Mesenchymal stem cell (in vitro differentiated cells and primary cell): ENCODE results near the gene TSPAN14.

ENCODE experiments used
- DNase-seq: peaks from one replicate; pipeline ENCODE4 v3.0.0-alpha.2; 2013
- H2AFZ ChIP-seq: one replicate; pipeline ENCODE4 v1.6.1; 2013; ENCODE audit warnings: low read depth, mild to moderate bottlenecking, control low read depth, inconsistent platforms, low read length, moderate library complexity
- H2AK5ac ChIP-seq: 2 replicates; pipeline ENCODE4 v1.6.1; 2013; ENCODE audit warnings: low read length, moderate library complexity, mild to moderate bottlenecking, inconsistent platforms; ENCODE audit not compliant: severe bottlenecking
- H2BK120ac ChIP-seq: one replicate; pipeline ENCODE4 v1.6.1; 2013; ENCODE audit warnings: low read depth, mild to moderate bottlenecking, inconsistent platforms, low read length, moderate library complexity
- H2BK12ac ChIP-seq, 2 experiments: one replicate each; pipeline ENCODE4 v1.6.1; 2013; ENCODE audit warnings: inconsistent platforms in 2 of 2, low read length in 2 of 2, mild to moderate bottlenecking in 2 of 2, moderate library complexity in 2 of 2, control low read depth in 1 of 2
- H2BK15ac ChIP-seq: one replicate; pipeline ENCODE4 v1.6.1; 2013; ENCODE audit warnings: mild to moderate bottlenecking, low read depth, inconsistent platforms; ENCODE audit not compliant: poor library complexity, severe bottlenecking
- H2BK5ac ChIP-seq: 2 replicates; pipeline ENCODE4 v1.6.1; 2013; ENCODE audit warnings: low read depth, mild to moderate bottlenecking, low read length, control low read depth, inconsistent platforms; ENCODE audit not compliant: poor library complexity, severe bottlenecking
- H3K14ac ChIP-seq, 2 experiments: one replicate each; pipeline ENCODE4 v1.6.1; 2013; ENCODE audit warnings: inconsistent platforms in 2 of 2, low read length in 2 of 2, control low read depth in 1 of 2, mild to moderate bottlenecking in 1 of 2, moderate library complexity in 1 of 2
- H3K18ac ChIP-seq, 2 experiments: one replicate each; pipeline ENCODE4 v1.6.1; 2013; ENCODE audit warnings: inconsistent platforms in 2 of 2, low read length in 2 of 2, control low read depth in 1 of 2, low read depth in 1 of 2, mild to moderate bottlenecking in 1 of 2
- H3K23ac ChIP-seq, 2 experiments: one replicate each; pipeline ENCODE4 v1.6.1; 2013; ENCODE audit warnings: inconsistent platforms in 2 of 2, low read length in 2 of 2, mild to moderate bottlenecking in 2 of 2, moderate library complexity in 2 of 2, control low read depth in 1 of 2
- H3K27ac ChIP-seq: 2 replicates; pipeline ENCODE4 v1.5.1; 2013; ENCODE audit warnings: mild to moderate bottlenecking, moderate library complexity, low read length, control low read depth, inconsistent platforms; ENCODE audit not compliant: poor library complexity, severe bottlenecking
- H3K27me3 ChIP-seq, 2 experiments: 2 replicates each; pipeline versions ENCODE4 v1.6.1 to v1.7.0; 2013; ENCODE audit warnings: low read length in 2 of 2, mild to moderate bottlenecking in 2 of 2, moderate library complexity in 2 of 2, control low read depth in 1 of 2, inconsistent platforms in 1 of 2; ENCODE audit not compliant: control insufficient read depth in 1 of 2, insufficient read depth in 1 of 2
- H3K36me3 ChIP-seq, 2 experiments: 2 replicates each; pipeline versions ENCODE4 v1.6.1 to v1.7.0; 2013; ENCODE audit warnings: low read length in 2 of 2, control low read depth in 1 of 2, inconsistent platforms in 1 of 2, low read depth in 1 of 2, mild to moderate bottlenecking in 1 of 2; ENCODE audit not compliant: insufficient read depth in 2 of 2, control insufficient read depth in 1 of 2
- H3K4ac ChIP-seq, 2 experiments: one replicate each; pipeline ENCODE4 v1.6.1; 2013; ENCODE audit warnings: inconsistent platforms in 2 of 2, low read length in 2 of 2, mild to moderate bottlenecking in 2 of 2, moderate library complexity in 2 of 2, control low read depth in 1 of 2, low read depth in 1 of 2
- H3K4me1 ChIP-seq: 2 replicates; pipeline ENCODE4 v1.6.1; 2013; ENCODE audit warnings: low read depth, low read length, control low read depth; ENCODE audit not compliant: control insufficient read depth, insufficient read depth
- H3K4me2 ChIP-seq: 2 replicates; pipeline ENCODE4 v1.6.1; 2013; ENCODE audit warnings: low read length, mild to moderate bottlenecking, inconsistent platforms; ENCODE audit not compliant: poor library complexity, severe bottlenecking
- H3K4me3 ChIP-seq, 2 experiments: 2 replicates each; pipeline versions ENCODE4 v1.5.1 to v1.7.0; 2013; ENCODE audit warnings: low read length in 2 of 2, mild to moderate bottlenecking in 2 of 2, control low read depth in 1 of 2, low read depth in 1 of 2; ENCODE audit not compliant: insufficient read depth in 1 of 2
- H3K79me1 ChIP-seq: replicated peaks from 2 replicates; pipeline ENCODE4 v1.6.1; 2013; ENCODE audit warnings: mild to moderate bottlenecking, control low read depth, low read length, inconsistent platforms; ENCODE audit not compliant: poor library complexity, severe bottlenecking
- H3K9ac ChIP-seq: 2 replicates; pipeline ENCODE4 v1.7.0; 2013; ENCODE audit warnings: mild to moderate bottlenecking, low read length, moderate library complexity
- H3K9me3 ChIP-seq: 2 replicates; pipeline ENCODE4 v1.7.0; 2013; ENCODE audit warnings: mild to moderate bottlenecking, low read length; ENCODE audit not compliant: control insufficient read depth
- H4K8ac ChIP-seq: one replicate; pipeline ENCODE4 v1.6.1; 2013; ENCODE audit warnings: inconsistent platforms, mild to moderate bottlenecking, low read length, moderate library complexity
- H4K91ac ChIP-seq: one replicate; pipeline ENCODE4 v1.6.1; 2013; ENCODE audit warnings: mild to moderate bottlenecking, low read length, inconsistent platforms
- WGBS: methylation state at CpG from one replicate; pipeline ENCODE4 v1.1.7; 2013; ENCODE audit warnings: mixed read lengths; 5-methylcytosine and 5-hydroxymethylcytosine counted together

Gene TSPAN14

DNA sequence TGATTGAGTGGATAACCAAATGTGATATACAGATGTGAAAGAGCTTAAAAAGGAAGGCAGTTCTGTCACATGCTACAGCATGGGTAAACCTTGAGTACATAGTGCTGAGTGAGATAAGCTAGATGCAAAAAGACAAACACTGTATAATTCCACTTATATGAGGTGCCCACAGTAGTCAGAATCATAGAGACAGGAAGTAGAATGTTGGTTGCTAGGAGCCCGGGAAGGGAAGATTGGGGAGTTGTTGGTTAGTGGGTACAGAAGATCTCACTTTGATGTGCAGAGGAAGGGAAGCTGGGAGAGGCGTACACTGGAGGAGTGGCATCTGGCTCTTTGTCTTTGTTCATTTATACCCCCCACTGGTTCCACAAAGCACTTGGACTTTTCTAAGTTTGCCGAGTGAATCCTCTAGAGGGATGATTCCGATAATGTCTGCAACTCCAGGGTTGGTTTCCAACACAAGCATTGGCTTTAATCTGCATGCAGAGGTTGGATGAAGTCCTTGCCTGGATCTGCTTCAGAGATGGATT lies 39.5 kb downstream of the TSPAN14 start:
- Histone ChIP-seq H4K91ac (no peak overlapping the region), H3K36me3 (peaks cover 38 to 55% of the 10 kb centered on the region in 2 experiments), H3K27ac (peak overlapping the region; percentile 44), H3K14ac (no peak overlapping the region), H2BK12ac (no peak overlapping the region), H2BK120ac (no peak overlapping the region), H3K4me2 (no peak overlapping the region), H2AK5ac (no peak overlapping the region), H3K9ac (peak overlapping the region; percentile 60), H3K9me3 (no peaks in the 10 kb centered on the region), H3K4me1 (peaks cover 32% of the 10 kb centered on the region), H3K4ac (no peak overlapping the region), H3K18ac (no peak overlapping the region), H2BK5ac (no peak overlapping the region), H3K23ac (no peak overlapping the region), H3K4me3 (peak overlapping the region in 1 of 2 experiments; percentile 56), H2AFZ (no peak overlapping the region), H3K27me3 (no peaks in the 10 kb centered on the region), H3K79me1 (no peaks in the 10 kb centered on the region), H4K8ac (no peak overlapping the region), H2BK15ac (no peak overlapping the region)
- DNase-seq = peak; percentile 53
- WGBS = 90% methylated on average over 4 of the region's 4 CpGs

DNA sequence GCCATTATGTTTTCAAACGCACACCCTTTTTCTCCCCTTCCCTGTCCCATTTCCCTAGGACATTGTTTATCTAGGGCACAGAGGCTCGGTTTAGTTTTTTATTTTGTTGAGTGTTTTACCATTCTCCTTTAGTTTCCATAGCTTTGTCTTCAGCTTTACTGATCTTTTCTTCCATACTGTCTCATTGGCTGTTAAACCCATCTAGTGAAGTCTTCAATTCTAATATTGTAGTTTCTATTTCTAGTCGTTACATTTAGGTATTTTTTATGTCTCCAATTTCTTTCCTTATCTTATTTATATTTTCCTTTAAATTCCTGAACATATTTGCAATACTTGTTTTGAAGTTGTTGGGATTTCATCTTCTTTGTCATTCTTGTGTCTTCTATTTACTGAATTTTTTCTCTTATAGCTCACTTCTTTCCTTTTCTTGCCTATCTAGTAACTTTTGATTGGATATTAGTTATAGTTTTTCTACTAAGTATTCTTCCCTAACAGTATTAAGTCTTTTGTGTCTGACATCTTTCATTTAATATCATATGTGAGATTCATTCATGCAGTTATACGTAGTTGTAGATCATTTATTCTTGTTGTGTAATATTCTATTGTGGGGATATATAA lies 42.6 kb downstream of the TSPAN14 start:
- H2BK120ac ChIP-seq = no peak overlapping the region
- H2BK12ac ChIP-seq = no peak overlapping the region
- H3K18ac ChIP-seq = no peak overlapping the region
- H3K4me1 ChIP-seq = peaks cover 45% of the 10 kb centered on the region
- WGBS = no CpG with 5 or more reads among the region's 4 CpGs
- no peak overlapping the region for H2AFZ ChIP-seq
- H2BK5ac ChIP-seq = no peak overlapping the region
- no peak overlapping the region for H2BK15ac ChIP-seq
- H3K27ac ChIP-seq = no peak overlapping the region
- H3K4me3 ChIP-seq = peak overlapping the region in 1 of 2 experiments; percentile 43
- no peaks in the 10 kb centered on the region for H3K9me3 ChIP-seq
- H4K91ac ChIP-seq = no peak overlapping the region
- no peak overlapping the region for H2AK5ac ChIP-seq
- no peak overlapping the region for H4K8ac ChIP-seq
- peaks cover 26 to 29% of the 10 kb centered on the region in 2 experiments for H3K36me3 ChIP-seq
- no peaks in the 10 kb centered on the region for H3K79me1 ChIP-seq
- peak overlapping the region; percentile 83 for H3K9ac ChIP-seq
- H3K14ac ChIP-seq = no peak overlapping the region
- no peak overlapping the region for H3K4ac ChIP-seq
- H3K27me3 ChIP-seq = no peaks in the 10 kb centered on the region
- H3K23ac ChIP-seq = no peak overlapping the region
- no peak overlapping the region for H3K4me2 ChIP-seq
- no peak for DNase-seq

DNA sequence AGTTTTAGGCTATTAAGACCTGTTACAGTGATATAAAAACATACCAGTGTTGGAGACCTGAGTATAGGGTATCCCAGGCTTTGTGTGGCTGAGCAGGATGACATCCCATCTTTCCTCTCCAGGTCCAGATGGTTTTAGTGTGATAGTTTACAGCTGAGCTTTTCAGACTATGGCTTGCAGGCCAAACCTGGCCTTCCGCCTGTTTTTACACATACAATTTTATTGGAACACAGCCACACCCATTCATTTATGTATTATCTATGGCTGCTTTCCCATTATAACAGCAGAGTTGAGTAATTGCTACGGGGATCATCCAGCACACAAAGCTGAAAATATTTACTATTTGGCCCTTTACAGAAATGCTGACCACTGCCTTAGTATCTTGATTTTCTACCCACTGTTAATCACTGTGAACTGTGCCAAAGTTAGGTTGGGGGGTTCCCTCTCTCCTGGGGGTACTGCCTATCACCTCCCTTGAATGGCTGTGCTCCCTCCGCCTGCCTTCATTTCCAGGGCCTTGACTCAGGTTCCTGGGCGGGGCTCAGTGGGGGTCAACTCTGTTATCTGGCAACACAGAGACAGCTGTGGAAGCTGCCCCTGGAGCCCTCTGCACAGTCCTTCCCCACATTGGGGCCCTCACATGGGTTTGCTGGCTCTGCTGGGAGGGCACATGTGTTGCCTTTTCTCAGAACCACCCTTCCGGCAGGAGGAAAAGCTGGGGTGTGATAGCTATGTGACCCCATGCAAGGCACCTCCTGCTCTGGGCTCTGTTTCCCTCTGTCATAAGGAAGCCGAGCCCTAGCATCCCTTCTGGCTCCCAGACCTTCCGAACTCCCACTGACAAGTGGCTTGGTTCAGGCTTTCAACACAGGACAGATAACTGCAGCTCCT lies 43.3 kb downstream of the TSPAN14 start:
- 75% methylated on average over 7 of the region's 7 CpGs for WGBS

More for the DNA sequence above, 43.3 kb downstream of the TSPAN14 start:
- Histone ChIP-seq H3K9me3 (no peaks in the 10 kb centered on the region), H3K79me1 (no peaks in the 10 kb centered on the region), H3K4me3 (peak overlapping the region in 1 of 2 experiments; percentile 52), H3K36me3 (peaks cover 20 to 30% of the 10 kb centered on the region in 2 experiments), H3K27ac (peak overlapping the region; percentile 81), H4K91ac (peak overlapping the region; percentile 89), H2AFZ (no peak overlapping the region), H3K4ac (peak overlapping the region; percentile 88 to 94), H3K14ac (no peak overlapping the region), H2BK120ac (peak overlapping the region; percentile 74), H2AK5ac (peak overlapping the region; percentile 99), H4K8ac (peak overlapping the region; percentile 51), H3K4me2 (no peak overlapping the region), H3K23ac (no peak overlapping the region), H3K9ac (peak overlapping the region; percentile 83), H3K27me3 (no peaks in the 10 kb centered on the region), H2BK5ac (no peak overlapping the region), H3K18ac (peak overlapping the region; percentile 79 to 82), H2BK15ac (peak overlapping the region; percentile 95), H3K4me1 (peaks cover 48% of the 10 kb centered on the region), H2BK12ac (peak overlapping the region; percentile 65 to 99)
- no peak for DNase-seq
